Activated CD4-positive, alpha-beta memory T cell treated with anti-CD3 and anti-CD28 coated beads, Interleukin-2, amount 10 ng/mL, durations not matched to agents 7 days and 5 days (primary cell): Measurements from ENCODE around the gene CORO1A. TPM values are rescaled to one million over a fixed set of nuclear protein-coding genes. Genes with fewer than 3 reads are reported as not detected.
"Not testable (repeated sequence)": the region's sequence is repeated elsewhere in the genome, so short reads cannot be mapped to it uniquely, and the experiment has no call there.

Experiments
- CTCF ChIA-PET: fragments of 350-600 bp; sonication (Branson Sonifier 250); formaldehyde crosslinking; loops from one replicate; lab custom pipeline; 2021; ENCODE audit warnings: antibody characterized with exemption, inconsistent platforms; lab: Charles Lee
- POLR2A ChIA-PET: fragments of 350-600 bp; sonication (Branson Sonifier 250); formaldehyde crosslinking; loops from one replicate; lab custom pipeline; 2021; ENCODE audit warnings: antibody characterized with exemption; lab: Charles Lee
- DNase-seq: peaks from one replicate; pipeline ENCODE4 v3.0.0-alpha.2; 2020
- H3K27ac Mint-ChIP-seq: one replicate; pipeline ENCODE4 v1.8.0; 2021; ENCODE audit warnings: mild to moderate bottlenecking, mixed read lengths
- H3K27me3 Mint-ChIP-seq: one replicate; pipeline ENCODE4 v1.8.0; 2021; ENCODE audit warnings: mixed read lengths
- H3K36me3 Mint-ChIP-seq: one replicate; pipeline ENCODE4 v1.8.0; 2021; ENCODE audit warnings: low read depth, mixed read lengths
- H3K4me1 Mint-ChIP-seq: one replicate; pipeline ENCODE4 v1.8.0; 2021; ENCODE audit warnings: mixed read lengths
- H3K4me3 Mint-ChIP-seq: one replicate; pipeline ENCODE4 v1.8.0; 2021; ENCODE audit warnings: mild to moderate bottlenecking, mixed read lengths
- H3K9me3 Mint-ChIP-seq: one replicate; pipeline ENCODE4 v1.8.0; 2021; ENCODE audit warnings: mixed read lengths
- total RNA-seq, 2 experiments: library from RNA; stranded (reverse); gene quantifications; one replicate each; pipeline ENCODE4 v1.2.3, GENCODE V29; 2021

CORO1A gene
- total RNA-seq, 2 experiments from 2014 or later: 1,737 to 1,754 TPM

DNA sequence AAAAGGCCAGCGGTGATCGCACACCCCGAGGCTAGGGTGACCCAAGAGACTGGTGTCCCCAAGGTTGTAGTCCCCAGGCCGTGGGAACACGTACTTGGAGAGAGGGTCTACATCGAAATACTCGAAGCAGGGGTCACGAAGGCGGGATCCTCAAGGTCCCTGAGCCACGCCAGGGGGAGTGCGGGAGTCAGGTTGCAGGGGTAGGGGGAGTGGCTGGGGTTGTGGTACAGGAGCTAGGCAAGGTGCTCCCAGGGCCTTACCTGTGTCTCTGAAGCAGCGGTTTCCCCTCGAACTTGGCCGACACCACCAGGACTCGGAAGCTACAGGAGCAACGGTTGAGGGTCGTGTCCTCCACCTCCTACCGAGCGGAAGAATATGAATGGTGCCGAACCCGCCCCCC lies 9.7 kb downstream of the CORO1A start:
- H3K27me3 Mint-ChIP-seq, DNase-seq, POLR2A ChIA-PET, CTCF ChIA-PET, H3K27ac Mint-ChIP-seq, H3K4me3 Mint-ChIP-seq, H3K36me3 Mint-ChIP-seq, H3K4me1 Mint-ChIP-seq, H3K9me3 Mint-ChIP-seq: not testable (repeated sequence)

DNA sequence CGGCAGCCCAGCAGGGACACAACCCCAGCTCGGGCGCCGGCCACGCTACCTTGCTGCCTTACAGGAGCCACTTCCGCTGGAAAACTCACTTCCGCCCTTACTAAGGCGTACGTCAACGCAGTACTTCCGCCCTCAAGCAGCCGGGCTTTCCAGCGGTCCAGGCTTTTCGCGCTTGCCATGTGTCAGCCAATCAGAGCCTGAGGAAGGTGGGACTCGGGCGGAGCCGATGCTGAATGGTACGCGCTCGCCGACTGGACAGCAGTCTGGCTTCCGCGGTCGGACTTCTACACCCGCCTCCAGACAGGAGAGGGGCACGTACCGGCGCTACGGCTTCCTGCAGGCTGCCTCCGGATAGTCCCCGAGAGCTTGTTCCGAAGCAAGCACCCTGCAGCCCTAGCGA lies 10.2 kb downstream of the CORO1A start, which contains the start of the genes BOLA2B and SLX1A:
TSS of gene BOLA2B (minus strand) at position 52 of the 400 bp plus-strand sequence. CDS start 71 bp downstream, outside the sequence.
TSS of gene SLX1A (plus strand) at position 261 of the 400 bp plus-strand sequence. CDS start 210 bp downstream, outside the sequence.
- H3K9me3 Mint-ChIP-seq, DNase-seq, H3K4me1 Mint-ChIP-seq, CTCF ChIA-PET, H3K36me3 Mint-ChIP-seq, H3K27me3 Mint-ChIP-seq, POLR2A ChIA-PET, H3K27ac Mint-ChIP-seq, H3K4me3 Mint-ChIP-seq: not testable (repeated sequence)

DNA sequence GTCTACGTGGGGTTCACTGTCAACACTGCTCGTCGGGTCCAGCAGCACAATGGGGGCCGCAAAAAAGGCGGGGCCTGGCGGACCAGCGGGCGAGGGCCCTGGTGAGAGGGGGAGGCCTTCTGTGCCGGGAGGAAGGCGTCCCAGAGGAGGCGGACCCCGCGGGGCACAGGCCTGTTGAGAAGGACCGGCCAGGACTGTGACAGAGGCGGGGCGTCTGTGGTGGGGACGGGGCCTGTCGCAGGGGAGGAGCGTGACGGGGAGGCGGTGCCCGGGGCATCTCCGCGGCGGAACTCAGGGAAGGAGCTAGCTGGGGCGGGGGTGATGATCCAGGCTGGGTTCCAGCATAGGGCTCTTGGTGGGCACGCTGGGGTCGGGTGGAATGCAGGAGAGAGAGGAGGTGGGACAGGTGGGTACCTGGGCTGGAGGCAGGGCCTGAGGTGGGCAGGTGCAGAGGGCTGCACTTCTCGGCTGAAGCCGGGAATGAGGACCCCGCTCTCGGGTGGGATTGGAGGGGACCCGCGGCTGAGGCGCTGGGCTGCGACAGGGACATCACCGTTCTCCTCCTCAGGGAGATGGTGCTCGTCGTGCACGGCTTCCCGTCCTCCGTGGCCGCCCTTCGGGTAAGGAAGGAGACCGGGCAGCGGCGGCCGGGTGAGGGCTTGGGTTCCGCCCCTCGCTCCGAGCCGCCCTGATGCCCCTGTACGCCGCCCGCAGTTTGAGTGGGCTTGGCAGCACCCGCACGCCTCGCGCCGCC lies 10.9 kb downstream of the CORO1A start:
- not testable (repeated sequence) for H3K27me3 Mint-ChIP-seq, DNase-seq

DNA sequence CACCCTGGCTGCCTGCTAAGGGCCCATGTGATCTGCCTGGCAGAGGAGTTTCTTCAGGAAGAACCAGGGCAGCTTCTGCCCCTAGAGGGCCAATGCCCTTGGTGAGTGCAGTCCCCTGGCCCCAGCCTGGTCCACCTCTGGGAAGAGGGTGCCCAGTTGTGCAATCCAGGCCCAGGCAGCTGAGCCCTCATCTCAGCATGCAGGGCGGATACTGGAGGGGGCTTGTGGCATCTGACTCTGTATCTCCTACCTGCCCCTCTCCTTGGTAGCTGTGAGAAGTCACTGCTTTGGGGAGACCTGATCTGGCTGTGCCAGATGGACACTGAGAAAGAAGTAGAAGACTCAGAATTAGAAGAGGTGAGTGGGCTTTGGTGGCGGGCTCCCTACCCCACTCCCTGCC lies 13.6 kb downstream of the CORO1A start:
- H3K4me1 Mint-ChIP-seq, CTCF ChIA-PET, H3K36me3 Mint-ChIP-seq, H3K27ac Mint-ChIP-seq, POLR2A ChIA-PET, DNase-seq, H3K27me3 Mint-ChIP-seq, H3K4me3 Mint-ChIP-seq, H3K9me3 Mint-ChIP-seq: not testable (repeated sequence)

More for the DNA sequence above, 10.9 kb downstream of the CORO1A start:
- CTCF ChIA-PET, H3K27ac Mint-ChIP-seq, H3K9me3 Mint-ChIP-seq, H3K4me3 Mint-ChIP-seq, H3K36me3 Mint-ChIP-seq, POLR2A ChIA-PET, H3K4me1 Mint-ChIP-seq: not testable (repeated sequence)

DNA sequence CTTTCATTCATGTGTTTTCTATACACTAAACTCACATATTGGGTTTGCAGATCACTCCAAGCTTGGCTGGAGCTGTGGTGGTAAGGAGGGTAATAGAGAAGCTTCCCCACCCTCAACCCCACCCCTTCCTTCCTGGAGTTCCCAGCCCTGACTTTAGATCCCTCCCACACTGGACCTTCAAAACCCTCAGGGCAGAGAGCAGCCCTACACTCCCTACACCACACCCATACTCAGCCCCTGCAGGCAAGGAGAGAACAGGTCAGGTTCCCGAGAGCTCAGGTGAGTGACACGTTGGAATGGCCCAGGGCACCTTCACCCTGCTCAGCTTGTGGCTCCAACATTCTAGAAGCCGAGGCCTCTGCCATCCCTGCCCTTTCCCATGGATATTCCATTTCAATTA lies 15.6 kb downstream of the CORO1A start, which contains the start of gene SULT1A3:
TSS of gene SULT1A3 (plus strand) at position 207 of the 400 bp plus-strand sequence. CDS start 1,474 bp downstream, outside the sequence.
- POLR2A ChIA-PET, H3K27ac Mint-ChIP-seq, CTCF ChIA-PET, DNase-seq, H3K36me3 Mint-ChIP-seq, H3K4me1 Mint-ChIP-seq, H3K27me3 Mint-ChIP-seq, H3K9me3 Mint-ChIP-seq, H3K4me3 Mint-ChIP-seq: not testable (repeated sequence)

DNA sequence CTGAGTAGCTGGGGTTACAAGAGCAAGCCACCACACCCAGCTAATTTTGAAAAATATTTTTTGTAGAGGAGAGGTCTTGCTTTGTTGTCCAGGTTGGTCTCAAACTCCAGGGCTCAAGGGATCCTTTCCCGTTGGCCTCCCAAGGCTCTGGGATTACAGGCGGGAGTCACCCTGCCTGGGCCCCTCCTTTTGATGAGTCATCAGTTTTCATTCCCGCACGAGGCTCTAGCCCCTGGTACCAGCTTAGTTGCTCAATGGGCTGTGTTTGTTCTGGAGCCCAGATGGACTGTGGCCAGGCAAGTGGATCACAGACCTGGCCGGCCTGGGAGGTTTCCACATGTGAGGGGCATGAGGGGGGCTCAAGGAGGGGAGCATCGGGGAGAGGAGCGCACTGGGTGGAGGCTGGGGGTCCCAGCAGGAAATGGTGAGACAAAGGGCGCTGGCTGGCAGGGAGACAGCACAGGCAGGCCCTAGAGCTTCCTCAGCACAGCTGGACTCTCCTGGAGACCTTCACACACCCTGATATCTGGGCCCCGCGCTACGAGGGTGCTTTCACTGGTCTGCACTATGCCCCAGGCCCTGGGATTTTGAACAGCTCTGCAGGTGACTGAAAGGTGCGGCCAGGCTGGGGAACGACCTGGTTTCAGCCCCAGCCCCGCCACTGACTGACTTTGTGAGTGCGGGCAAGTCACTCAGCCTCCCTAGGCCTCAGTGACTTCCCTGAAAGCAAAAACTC lies 16.4 kb downstream of the CORO1A start:
- H3K27ac Mint-ChIP-seq, H3K27me3 Mint-ChIP-seq, H3K4me1 Mint-ChIP-seq, H3K4me3 Mint-ChIP-seq, DNase-seq, H3K9me3 Mint-ChIP-seq, POLR2A ChIA-PET, H3K36me3 Mint-ChIP-seq, CTCF ChIA-PET: not testable (repeated sequence)

DNA sequence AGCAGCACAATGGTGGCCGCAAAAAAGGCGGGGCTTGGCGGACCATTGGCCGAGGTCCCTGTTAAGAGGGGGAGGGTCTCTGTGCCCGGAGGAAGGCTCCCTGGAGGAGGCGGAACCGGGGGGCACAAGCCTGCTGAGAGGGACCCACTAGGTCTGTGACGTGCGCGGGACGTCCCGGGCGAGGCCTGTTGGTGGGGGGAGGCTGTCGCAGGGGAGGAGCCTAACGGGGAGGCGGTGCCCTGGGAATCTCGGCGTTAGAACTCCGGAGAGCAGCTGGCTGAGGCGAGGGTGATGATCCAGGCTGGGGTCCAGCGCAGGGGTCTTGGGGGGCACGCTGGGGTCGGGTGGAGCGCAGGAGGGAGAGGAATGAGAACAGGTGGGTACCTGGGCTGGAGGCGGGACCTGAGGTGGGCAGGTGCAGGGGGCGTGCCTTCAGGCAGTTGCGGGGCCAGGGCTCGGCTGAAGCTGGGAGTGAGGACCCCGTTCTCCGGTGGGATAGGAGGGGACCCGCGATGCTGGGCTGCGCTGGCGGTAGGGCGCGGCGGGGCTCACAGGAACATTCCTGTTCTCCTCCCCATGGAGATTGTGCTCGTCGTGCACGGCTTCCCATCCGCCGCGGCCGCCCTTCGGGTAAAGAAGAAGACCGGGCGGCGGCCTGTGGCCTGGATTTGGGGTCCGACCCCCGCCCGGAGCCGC lies 22.3 kb downstream of the CORO1A start:
- H3K4me3 Mint-ChIP-seq, H3K4me1 Mint-ChIP-seq, H3K27ac Mint-ChIP-seq, CTCF ChIA-PET, H3K9me3 Mint-ChIP-seq, H3K27me3 Mint-ChIP-seq, H3K36me3 Mint-ChIP-seq, POLR2A ChIA-PET: not testable (repeated sequence)
- DNase-seq: peak; percentile 14

DNA sequence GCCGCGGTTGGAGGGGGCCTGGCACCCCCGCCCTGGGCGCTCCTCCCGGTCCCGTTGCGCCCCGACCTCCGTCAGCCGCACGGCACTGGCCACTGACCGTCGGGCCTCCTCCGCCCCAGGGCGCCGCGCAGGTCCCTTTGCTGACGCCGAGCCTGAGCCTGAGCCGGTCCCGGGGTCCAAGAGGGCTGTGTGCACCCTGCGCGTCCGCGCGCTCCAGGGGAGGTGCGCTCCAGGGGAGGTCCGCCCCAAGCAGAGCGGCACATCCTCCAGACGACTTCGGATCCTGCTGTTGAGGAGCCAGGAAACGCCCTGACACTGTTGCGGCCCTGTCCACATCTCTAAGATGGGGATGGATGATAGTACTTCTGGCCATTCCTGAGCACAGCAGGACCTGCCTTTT lies 22.9 kb downstream of the CORO1A start:
- H3K27me3 Mint-ChIP-seq, H3K9me3 Mint-ChIP-seq, H3K4me3 Mint-ChIP-seq, H3K27ac Mint-ChIP-seq, POLR2A ChIA-PET, H3K36me3 Mint-ChIP-seq, DNase-seq, CTCF ChIA-PET, H3K4me1 Mint-ChIP-seq: not testable (repeated sequence)

DNA sequence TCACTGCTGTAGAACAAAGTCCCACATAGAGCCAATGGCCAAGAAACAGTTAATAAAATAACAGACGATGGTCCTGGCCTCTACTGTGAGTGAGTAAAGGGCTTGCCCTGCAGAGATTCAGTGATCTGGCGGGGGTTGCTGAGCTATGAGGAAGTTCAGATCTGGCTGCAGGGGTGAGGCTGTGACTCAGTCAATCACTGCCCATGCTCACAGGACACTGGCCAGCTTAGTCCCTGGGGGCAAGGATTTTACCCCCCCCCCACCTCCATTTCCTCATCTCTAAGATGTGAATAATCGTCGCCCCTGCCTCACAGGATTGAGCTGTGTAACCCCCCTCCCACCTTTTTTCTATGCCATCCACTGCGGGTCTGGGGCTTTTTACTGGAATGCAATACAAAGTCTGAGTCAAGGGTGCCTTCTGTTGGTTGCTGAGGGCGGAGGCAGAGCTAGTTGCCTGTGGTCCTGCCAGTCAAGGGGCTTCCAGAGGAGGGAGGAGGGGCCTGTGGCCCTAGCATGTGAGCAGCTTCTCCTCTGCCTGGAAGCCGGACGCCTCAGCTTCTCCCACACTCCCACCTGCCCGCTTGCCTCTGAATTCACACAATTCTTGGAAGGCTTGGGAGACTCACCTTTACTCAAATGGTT lies 23.8 kb downstream of the CORO1A start:
- H3K27me3 Mint-ChIP-seq, H3K36me3 Mint-ChIP-seq, POLR2A ChIA-PET, DNase-seq, H3K27ac Mint-ChIP-seq, H3K4me1 Mint-ChIP-seq, H3K4me3 Mint-ChIP-seq, H3K9me3 Mint-ChIP-seq, CTCF ChIA-PET: not testable (repeated sequence)

DNA sequence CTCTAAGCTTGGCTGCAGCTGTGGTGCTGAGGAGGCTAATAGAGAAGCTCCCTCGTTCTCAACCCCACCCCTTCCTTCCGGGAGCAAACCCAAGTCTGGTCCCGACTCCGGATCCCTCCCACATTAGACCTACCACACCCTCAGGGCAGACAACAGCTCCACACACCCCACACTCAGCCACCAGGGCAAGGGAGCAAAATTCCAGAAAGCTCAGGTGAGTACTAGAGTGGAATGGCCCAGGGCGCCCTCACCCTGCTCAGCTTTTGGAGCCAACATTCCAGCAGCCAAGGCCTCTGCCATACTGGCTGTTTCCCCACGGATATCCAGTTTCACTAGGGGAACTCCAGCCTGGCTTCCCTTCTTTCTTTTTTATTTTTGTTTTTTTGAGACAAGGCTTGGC lies 25.6 kb downstream of the CORO1A start:
- POLR2A ChIA-PET, H3K36me3 Mint-ChIP-seq, H3K9me3 Mint-ChIP-seq, H3K27me3 Mint-ChIP-seq, CTCF ChIA-PET, H3K4me1 Mint-ChIP-seq: not testable (repeated sequence)
- Mint-ChIP-seq H3K27ac (peak overlapping the region; percentile 40), H3K4me3 (peak overlapping the region; percentile 39)
- DNase-seq: peak; percentile 64

DNA sequence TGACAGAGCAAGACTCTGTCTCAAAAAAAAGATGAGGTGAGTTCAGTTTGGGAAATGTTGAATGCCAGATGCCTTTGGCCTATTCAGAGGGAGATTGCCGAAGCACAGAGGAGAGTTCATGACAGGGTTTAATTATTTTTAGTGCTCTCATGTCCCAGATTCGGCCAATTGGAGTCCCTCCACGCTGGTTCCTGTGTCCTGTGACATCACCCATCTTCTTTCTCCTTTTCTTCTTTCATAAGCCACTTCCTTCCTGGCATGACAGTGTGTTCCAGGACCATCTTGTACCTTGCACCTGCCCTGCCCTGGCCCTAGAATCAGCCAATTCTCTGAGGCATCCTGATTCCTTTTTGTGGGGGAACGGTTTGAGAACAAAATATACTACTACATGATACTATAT lies 28.0 kb downstream of the CORO1A start:
- DNase-seq, H3K36me3 Mint-ChIP-seq, H3K27me3 Mint-ChIP-seq, H3K27ac Mint-ChIP-seq, POLR2A ChIA-PET, H3K4me1 Mint-ChIP-seq, H3K4me3 Mint-ChIP-seq, H3K9me3 Mint-ChIP-seq, CTCF ChIA-PET: not testable (repeated sequence)

DNA sequence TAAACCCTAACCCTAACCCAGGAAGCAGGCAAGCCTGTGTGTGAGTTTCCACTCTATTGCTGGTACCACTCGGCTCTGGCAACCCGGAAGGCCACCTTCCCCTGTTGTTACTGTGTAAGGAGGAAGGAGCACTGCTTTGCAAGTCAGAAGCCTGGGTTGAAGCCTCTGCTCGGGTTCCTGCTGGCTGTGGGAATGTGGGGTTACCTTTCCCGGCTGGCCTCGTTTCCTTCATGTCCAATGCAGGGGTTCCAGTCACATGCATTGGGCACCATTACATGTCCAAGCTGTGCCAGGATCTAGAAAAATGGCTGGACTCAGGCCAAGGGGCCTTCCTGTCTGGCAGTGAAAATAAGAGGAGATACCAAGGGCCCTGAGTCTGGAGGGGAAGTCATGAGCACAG lies 33.7 kb downstream of the CORO1A start:
- H3K36me3 Mint-ChIP-seq, CTCF ChIA-PET, H3K27ac Mint-ChIP-seq, H3K27me3 Mint-ChIP-seq, H3K9me3 Mint-ChIP-seq, DNase-seq, H3K4me3 Mint-ChIP-seq, H3K4me1 Mint-ChIP-seq, POLR2A ChIA-PET: not testable (repeated sequence)
